Fibroblast of lung (primary cell): ENCODE measurements around the gene GRHPR. TPM values are rescaled to one million over a fixed set of nuclear protein-coding genes. Genes with fewer than 3 reads are reported as not detected.
"Not testable (repeated sequence)": the region's sequence is repeated elsewhere in the genome, so short reads cannot be mapped to it uniquely, and the experiment has no call there.

Experiments used
- DNase-seq, 2 donors: peaks; one replicate each; pipeline versions ENCODE4 v3.0.0 to v3.0.0-alpha.2; 2010; ENCODE audit warnings: low read depth in 2 of 2
- H2AFZ ChIP-seq: 2 replicates; pipeline ENCODE4 v1.5.1; 2012; ENCODE audit warnings: low read length, control low read depth, inconsistent platforms
- H3K27ac ChIP-seq: 2 replicates; pipeline ENCODE4 v1.5.1; 2011; ENCODE audit warnings: low read length, control low read depth; ENCODE audit not compliant: insufficient read depth
- H3K27me3 ChIP-seq: 2 replicates; pipeline ENCODE4 v1.5.1; 2011; ENCODE audit warnings: mild to moderate bottlenecking, low read length; ENCODE audit not compliant: control insufficient read depth, insufficient read depth
- H3K36me3 ChIP-seq: 2 replicates; pipeline ENCODE4 v1.5.1; 2011; ENCODE audit warnings: low read length; ENCODE audit not compliant: control insufficient read depth, insufficient read depth
- H3K4me1 ChIP-seq: 2 replicates; pipeline ENCODE4 v1.5.1; 2011; ENCODE audit warnings: low read length; ENCODE audit not compliant: control insufficient read depth, insufficient read depth; ENCODE audit errors: extremely low read depth
- H3K4me2 ChIP-seq: 2 replicates; pipeline ENCODE4 v1.5.1; 2011; ENCODE audit warnings: low read length, control low read depth; ENCODE audit not compliant: insufficient read depth; ENCODE audit errors: extremely low read depth
- H3K4me3 ChIP-seq, 4 experiments: fragments of 200-600 bp in 1 of 4; sonication (generic) in 1 of 4; replicated peaks in 1 of 4; 2 replicates each; pipeline ENCODE4 v1.5.1; 2011 to 2016; ENCODE audit warnings: low read length in 4 of 4, low read depth in 3 of 4, mild to moderate bottlenecking in 3 of 4, control low read depth in 2 of 4, inconsistent platforms in 1 of 4, mixed read lengths in 1 of 4; ENCODE audit not compliant: insufficient read depth in 1 of 4; ENCODE audit errors: control extremely low read depth in 1 of 4
- H3K79me2 ChIP-seq: 2 replicates; pipeline ENCODE4 v1.5.1; 2012; ENCODE audit warnings: mild to moderate bottlenecking, low read length, inconsistent platforms; ENCODE audit not compliant: control insufficient read depth, insufficient read depth
- H3K9ac ChIP-seq: 2 replicates; pipeline ENCODE4 v1.5.1; 2011; ENCODE audit warnings: mild to moderate bottlenecking, low read length, control low read depth; ENCODE audit not compliant: insufficient read depth
- H3K9me3 ChIP-seq: 2 replicates; pipeline ENCODE4 v1.5.1; 2012; ENCODE audit warnings: low read depth, low read length; ENCODE audit not compliant: control insufficient read depth, insufficient read depth
- H4K20me1 ChIP-seq: 2 replicates; pipeline ENCODE4 v1.5.1; 2011; ENCODE audit warnings: low read length; ENCODE audit not compliant: control insufficient read depth, insufficient read depth; ENCODE audit errors: extremely low read depth
- EZH2 ChIP-seq: IDR thresholded peaks from 2 replicates; pipeline ENCODE4 v1.5.1; 2012; ENCODE audit warnings: low read length, control low read depth, mild to moderate bottlenecking; ENCODE audit errors: missing control alignments
- polyA plus RNA-seq, 2 donors: library from polyadenylated mRNA; depleted of rRNA in 1 of 2; stranded (reverse) in 1 of 2; unstranded in 1 of 2; fragments of >200 nt; gene quantifications; 2 replicates each; pipeline ENCODE4 v1.2.1, GENCODE V29; 2011 to 2012; ENCODE audit warnings: missing spikeins in 1 of 2
- total RNA-seq: library from RNA; depleted of rRNA; stranded (reverse); fragments of >200 nt; gene quantifications from 2 replicates; pipeline ENCODE4 v1.2.1, GENCODE V29; 2014
- TF ChIP-seq, protein P1 (sequence below), 2 donors: IDR thresholded peaks in 1 of 2; conservative IDR thresholded peaks in 1 of 2; 1 replicate in 1 of 2; 2 replicates in 1 of 2; pipeline ENCODE4 v1.5.1; 2011 to 2012; ENCODE audit warnings: low read length in 2 of 2, control low read depth in 1 of 2, inconsistent platforms in 1 of 2, low read depth in 1 of 2, mild to moderate bottlenecking in 1 of 2

Gene GRHPR
- total and polyA plus RNA-seq, 2 donors (not counting 1 experiment from before 2014, with no cell fraction given), result 107 to 108 TPM

- Histone ChIP-seq H3K4me2 (no peak overlapping the region), H3K9me3 (no peaks in the 10 kb centered on the region), H3K36me3 (no peaks in the 10 kb centered on the region), H3K27me3 (peaks cover 2% of the 10 kb centered on the region), H3K4me1 (no peaks in the 10 kb centered on the region), H3K79me2 (no peaks in the 10 kb centered on the region), H3K9ac (no peak overlapping the region), H3K4me3 (no peak overlapping the region), H4K20me1 (no peaks in the 10 kb centered on the region), H3K27ac (no peak overlapping the region), H2AFZ (no peak overlapping the region)
- TF ChIP-seq, protein P1, sequence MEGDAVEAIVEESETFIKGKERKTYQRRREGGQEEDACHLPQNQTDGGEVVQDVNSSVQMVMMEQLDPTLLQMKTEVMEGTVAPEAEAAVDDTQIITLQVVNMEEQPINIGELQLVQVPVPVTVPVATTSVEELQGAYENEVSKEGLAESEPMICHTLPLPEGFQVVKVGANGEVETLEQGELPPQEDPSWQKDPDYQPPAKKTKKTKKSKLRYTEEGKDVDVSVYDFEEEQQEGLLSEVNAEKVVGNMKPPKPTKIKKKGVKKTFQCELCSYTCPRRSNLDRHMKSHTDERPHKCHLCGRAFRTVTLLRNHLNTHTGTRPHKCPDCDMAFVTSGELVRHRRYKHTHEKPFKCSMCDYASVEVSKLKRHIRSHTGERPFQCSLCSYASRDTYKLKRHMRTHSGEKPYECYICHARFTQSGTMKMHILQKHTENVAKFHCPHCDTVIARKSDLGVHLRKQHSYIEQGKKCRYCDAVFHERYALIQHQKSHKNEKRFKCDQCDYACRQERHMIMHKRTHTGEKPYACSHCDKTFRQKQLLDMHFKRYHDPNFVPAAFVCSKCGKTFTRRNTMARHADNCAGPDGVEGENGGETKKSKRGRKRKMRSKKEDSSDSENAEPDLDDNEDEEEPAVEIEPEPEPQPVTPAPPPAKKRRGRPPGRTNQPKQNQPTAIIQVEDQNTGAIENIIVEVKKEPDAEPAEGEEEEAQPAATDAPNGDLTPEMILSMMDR (conservative IDR thresholded peaks at IDR 0.05 in 1 of 2, IDR thresholded peaks at IDR 0.05 in 1 of 2; ENCODE audit: low read depth in 1 of 2, low read length in 2 of 2), result no peak
- no peak for TF ChIP-seq EZH2
- no peak for DNase-seq
These were observed 26.8 kb upstream of the GRHPR start for GRCh38 chr9:37395663-37396062.

GRCh38 chr9:37397948-37398347 lies 24.5 kb upstream of the GRHPR start:
- H3K9ac ChIP-seq, DNase-seq, H3K27me3 ChIP-seq, H4K20me1 ChIP-seq, H3K4me3 ChIP-seq, H2AFZ ChIP-seq, H3K4me1 ChIP-seq, H3K36me3 ChIP-seq, H3K9me3 ChIP-seq, H3K27ac ChIP-seq, H3K4me2 ChIP-seq, H3K79me2 ChIP-seq: not testable (repeated sequence)

DNA sequence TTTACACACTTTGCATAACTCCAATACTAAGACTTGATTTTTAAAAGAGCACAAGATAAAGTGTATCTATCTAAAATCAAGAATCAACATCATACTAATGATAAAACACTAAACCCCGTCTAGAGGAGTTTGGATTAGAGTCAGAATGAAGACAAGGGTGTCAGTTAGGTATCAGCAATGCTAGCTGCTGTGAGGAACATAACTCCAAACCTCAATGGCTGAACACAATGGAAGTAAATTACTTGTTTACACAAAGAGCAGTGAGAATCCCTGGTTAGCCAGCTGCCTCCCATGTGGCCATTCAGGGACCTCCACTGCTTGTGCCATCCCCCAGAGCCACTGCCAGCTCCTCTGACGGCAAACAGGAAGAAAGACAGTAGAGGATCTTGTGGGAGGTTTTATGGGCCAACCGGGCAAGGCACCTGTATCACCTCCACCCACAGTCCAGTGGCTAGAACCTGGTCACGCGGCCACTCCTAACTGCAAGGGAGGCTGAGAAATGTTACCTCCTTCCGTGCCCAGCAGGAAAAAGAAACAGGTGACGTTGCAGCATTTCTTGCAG lies 24.0 kb upstream of the GRHPR start:
- Histone ChIP-seq H3K4me3 (no peak overlapping the region), H3K9me3 (no peaks in the 10 kb centered on the region), H3K27ac (no peak overlapping the region), H3K27me3 (peaks cover 2% of the 10 kb centered on the region), H3K4me2 (no peak overlapping the region), H3K36me3 (no peaks in the 10 kb centered on the region), H3K79me2 (no peaks in the 10 kb centered on the region), H3K4me1 (no peaks in the 10 kb centered on the region), H3K9ac (no peak overlapping the region), H4K20me1 (no peaks in the 10 kb centered on the region), H2AFZ (no peak overlapping the region)
- DNase-seq, result no peak
- TF ChIP-seq EZH2, result no peak
- TF ChIP-seq, protein P1 (conservative IDR thresholded peaks at IDR 0.05 in 1 of 2, IDR thresholded peaks at IDR 0.05 in 1 of 2; ENCODE audit: low read depth in 1 of 2, low read length in 2 of 2), result no peak
